GM12872 (cell line): ENCODE measurements around the gene TFF3.

Source experiments
- CTCF ChIP-seq: IDR thresholded peaks from 3 replicates; pipeline ENCODE4 v1.5.1; 2011; ENCODE audit warnings: low read depth, mild to moderate bottlenecking, low read length, moderate library complexity; ENCODE audit not compliant: insufficient read depth

The TFF3 gene

DNA sequence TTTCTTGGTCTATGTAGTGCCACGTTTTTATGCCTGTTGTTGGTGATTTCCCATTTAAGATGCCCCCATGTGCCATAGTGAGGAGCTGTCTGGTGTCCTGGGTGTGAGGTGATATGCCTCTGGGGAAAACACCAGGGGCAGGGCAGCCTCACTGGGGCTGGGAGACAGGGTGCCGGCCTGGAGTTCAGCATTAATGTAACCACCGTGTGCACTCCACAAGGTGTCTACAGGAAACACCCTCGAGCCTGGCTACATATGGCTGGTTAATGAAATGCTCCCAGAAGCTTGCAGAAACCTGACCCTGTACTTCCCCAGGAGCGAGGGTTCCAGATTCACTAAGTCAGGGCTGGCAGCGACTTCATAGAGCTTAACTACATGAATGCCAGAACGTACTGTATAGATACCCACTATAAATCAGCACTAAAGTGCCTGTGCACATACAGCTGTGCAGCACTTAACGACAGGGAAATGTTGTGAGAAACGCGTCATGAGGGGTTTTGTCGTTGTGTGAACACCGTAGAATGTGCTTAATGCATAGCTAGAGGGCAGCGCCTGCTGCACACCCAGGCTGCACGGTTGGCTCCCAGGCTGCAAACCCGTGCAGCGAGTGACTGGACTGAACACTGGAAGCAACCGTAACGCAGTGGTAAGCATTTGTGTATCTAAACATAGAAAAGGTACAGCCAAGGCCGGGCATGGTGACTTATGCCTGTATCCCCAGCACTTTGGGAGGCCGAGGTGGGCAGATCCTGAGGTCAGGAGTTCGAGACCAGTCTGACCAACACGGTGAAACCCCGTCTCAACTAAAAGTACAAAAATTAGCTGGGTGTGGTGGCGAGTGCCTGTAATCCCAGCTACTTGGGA, 25.2 kb upstream of the TFF3 start:
- no peak for TF ChIP-seq CTCF

DNA sequence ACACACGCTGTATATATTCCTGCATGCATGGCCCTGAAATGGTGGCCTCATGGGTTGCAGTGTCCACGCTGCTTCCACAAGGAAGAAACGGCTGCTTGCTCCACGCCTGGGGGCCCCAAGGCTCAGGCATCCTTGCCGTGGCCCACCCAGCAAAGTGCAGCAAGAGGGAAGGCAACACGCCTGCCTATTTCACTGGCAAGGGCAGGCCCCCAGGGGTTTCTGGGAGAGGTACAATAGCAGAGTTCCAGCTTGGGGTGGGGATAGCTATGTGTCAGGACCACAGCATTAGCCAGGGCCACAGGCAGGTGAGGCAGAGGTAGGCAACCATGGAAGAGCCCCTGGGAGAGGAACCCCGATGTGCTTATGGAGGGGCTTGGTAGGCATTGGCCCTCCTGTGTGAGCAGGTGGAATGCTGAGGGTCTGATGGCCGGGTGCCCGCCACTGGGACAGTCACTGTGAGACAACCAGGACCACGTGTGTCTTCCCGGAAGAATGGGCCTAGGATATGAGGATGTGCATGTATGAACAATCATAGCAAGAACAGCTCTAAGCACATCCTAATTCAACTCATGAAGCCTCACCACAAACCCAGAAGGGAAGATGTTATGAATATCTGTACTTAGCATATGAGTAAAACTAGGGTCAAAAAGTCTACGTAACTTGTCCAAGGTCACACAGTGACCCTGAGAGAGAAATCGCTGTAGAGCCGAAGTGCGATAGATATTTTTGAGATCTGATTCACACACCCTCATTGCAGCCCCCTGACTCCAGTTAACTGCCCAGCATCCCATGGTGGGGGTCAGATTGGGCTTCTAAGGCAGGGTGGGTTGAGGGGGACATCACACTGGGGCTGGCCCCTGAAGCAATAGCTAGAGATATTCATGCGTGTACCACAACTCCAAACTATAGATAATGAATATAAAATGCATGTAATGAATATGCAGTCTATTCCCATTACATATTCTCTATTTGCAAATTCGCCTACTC, 23.8 kb upstream of the TFF3 start:
- TF ChIP-seq CTCF, result no peak

GRCh38 chr21:42337830-42338728, 22.9 kb upstream of the TFF3 start:
- TF ChIP-seq CTCF, result peak; percentile 77

DNA sequence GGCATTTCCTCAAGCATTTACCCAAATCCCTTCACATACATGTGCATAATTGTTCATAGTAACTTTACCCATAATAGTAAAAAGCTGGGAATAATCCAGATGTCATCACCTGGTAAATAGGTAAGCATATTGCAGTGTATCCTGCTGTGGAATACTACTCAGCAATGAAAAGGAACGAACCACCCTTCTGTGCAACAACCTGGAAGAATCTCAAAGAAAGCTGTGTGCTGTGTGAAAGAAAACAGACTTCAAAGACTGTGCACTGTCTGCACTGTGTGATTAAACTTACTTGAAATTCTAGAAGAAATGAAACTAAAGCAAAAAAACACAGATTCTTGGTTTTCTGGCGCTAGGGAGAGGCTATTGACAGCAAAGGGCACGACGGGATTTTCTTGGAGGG, 22.1 kb upstream of the TFF3 start:
- TF ChIP-seq CTCF, result no peak

GRCh38 chr21:42336054-42336453, 20.8 kb upstream of the TFF3 start:
- TF ChIP-seq CTCF, result no peak

DNA sequence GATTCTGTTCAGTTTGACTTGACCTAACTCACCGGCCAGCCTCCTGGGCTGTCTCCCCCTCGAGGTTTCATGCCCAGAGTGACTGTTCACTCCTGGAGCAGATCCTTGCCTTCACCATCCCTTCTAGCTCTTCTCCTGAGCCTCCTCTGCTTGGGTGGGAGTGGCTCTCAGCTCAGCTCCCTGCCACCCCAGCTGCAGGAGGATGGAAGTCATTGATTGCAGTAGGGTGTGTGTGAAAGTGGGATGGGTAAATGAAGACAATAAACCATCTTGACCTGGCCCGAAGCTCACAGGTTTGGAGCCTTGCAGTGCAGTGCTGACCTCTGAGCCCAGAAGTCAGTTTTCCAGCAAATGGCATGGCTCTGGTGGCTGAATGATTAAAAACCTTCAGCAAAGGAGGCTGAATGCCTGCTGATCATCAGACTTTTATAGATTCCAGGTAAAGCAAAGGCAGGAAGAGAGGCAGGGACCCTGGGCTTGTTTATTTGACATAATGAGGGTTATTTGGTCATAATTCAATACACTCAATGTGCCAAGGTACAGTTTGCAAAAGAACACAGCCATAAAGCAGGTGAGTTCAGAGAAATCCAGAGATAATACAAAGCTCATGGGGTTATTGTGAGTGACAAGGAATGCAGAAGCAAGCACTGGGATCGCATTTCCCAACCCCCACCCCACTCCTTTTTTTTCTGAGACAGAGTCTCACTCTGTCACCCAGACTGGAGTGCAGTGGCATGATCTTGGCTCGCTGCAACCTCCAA, 17.5 kb upstream of the TFF3 start:
- TF ChIP-seq CTCF, result no peak
